Measurements from ENCODE around the gene WDR33.

DNA sequence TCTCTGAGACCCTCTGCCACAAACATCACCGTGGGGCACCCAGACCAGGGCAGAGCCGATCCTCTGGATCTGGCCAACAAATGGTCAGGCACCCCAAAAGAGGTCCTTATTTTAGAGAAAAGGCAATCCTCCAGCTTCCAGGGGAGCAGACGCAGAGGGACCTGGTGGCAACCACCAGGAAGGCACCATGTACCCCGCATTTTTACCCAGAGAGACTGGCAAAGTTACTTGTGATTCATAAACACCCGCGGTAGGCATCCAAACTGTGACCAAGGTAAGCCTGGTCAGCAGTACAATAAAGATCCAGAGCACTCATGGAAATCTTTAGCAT is 146.1 kb downstream of the WDR33 start:
- no peak for TF ChIP-seq POLR2A (IDR thresholded peaks at IDR 0.05; ENCODE audit: low read depth, low read length)
- TF ChIP-seq, protein P1, sequence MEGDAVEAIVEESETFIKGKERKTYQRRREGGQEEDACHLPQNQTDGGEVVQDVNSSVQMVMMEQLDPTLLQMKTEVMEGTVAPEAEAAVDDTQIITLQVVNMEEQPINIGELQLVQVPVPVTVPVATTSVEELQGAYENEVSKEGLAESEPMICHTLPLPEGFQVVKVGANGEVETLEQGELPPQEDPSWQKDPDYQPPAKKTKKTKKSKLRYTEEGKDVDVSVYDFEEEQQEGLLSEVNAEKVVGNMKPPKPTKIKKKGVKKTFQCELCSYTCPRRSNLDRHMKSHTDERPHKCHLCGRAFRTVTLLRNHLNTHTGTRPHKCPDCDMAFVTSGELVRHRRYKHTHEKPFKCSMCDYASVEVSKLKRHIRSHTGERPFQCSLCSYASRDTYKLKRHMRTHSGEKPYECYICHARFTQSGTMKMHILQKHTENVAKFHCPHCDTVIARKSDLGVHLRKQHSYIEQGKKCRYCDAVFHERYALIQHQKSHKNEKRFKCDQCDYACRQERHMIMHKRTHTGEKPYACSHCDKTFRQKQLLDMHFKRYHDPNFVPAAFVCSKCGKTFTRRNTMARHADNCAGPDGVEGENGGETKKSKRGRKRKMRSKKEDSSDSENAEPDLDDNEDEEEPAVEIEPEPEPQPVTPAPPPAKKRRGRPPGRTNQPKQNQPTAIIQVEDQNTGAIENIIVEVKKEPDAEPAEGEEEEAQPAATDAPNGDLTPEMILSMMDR (IDR thresholded peaks at IDR 0.05; ENCODE audit: extremely low read depth in 1 of 2, insufficient read depth in 1 of 2, low read depth in 1 of 2, low read length in 2 of 2), result no peak

All from endothelial cell of umbilical vein (primary cell).